Measurements from ENCODE around the gene TMUB2. TPM values are rescaled to one million over a fixed set of nuclear protein-coding genes. Genes with fewer than 3 reads are reported as not detected.

The TMUB2 gene
- total RNA-seq, 6 donors from 2014 or later, result 28.5 to 46.1 (median 34.9) TPM

DNA sequence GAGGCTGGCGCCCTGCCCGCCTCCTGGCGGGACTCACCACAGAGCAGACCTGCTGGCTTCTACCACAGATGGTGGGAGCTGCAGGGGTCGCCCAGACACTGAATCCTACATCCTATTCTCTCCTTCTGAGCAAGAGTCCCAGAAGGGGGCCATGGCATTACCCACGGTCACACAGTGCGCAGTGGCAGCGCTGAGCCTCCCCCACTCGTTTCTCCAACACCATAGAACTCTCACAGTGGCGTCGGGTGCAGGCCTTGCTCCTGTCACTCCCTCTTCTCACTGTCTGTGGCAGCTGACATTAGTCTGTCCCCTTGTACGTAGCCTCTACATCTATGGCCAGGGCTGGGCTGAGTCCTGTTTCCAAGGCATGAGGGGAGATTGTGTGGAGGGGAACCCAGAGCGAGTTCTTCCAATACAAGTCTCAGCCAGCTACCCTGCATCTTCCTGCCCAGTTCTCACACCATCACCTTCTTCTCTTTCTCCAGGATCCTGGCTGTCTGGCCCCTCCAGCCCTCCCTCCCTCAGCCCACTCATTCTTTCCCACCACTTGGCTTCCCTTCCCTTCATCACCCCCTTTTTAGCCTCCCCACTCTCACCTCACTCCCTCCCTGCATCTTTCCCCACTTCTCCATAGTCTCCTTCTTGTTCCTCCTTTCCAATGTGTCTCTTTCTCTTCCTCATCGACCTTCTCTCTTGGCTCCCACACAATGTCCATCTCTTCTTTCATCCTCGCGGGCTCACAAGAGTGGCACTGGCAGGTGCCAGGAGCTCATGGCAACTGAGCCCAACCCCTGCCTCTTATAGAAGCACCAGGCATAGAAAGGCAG, 26.8 kb downstream of the TMUB2 start:
- no peak overlapping the region for H3K4me3 ChIP-seq
- TF ChIP-seq EP300 (IDR thresholded peaks at IDR 0.05) (no peak), CTCF (IDR thresholded peaks at IDR 0.05) (no peak), POLR2A (IDR thresholded peaks at IDR 0.05) (no peak), POLR2AphosphoS5 (IDR thresholded peaks at IDR 0.05) (no peak)
- H3K27ac ChIP-seq, result no peak overlapping the region
- 89% methylated on average over 12 to 15 of the region's 15 CpGs for WGBS, 2 donors
- peaks cover 24 to 75% (median 60%) of the 10 kb centered on the region in 4 donors for H3K36me3 ChIP-seq
- DNase-seq, result peak in 1 of 2 donors; percentile 77
- peaks cover 24 to 46% (median 31%) of the 10 kb centered on the region in 4 donors for H3K4me1 ChIP-seq
- no peaks in the 10 kb centered on the region for H3K27me3 ChIP-seq
- no peak for ATAC-seq (ENCODE audit: low FRiP score in 2 of 2)
- H3K9me3 ChIP-seq, result no peaks in the 10 kb centered on the region

DNA sequence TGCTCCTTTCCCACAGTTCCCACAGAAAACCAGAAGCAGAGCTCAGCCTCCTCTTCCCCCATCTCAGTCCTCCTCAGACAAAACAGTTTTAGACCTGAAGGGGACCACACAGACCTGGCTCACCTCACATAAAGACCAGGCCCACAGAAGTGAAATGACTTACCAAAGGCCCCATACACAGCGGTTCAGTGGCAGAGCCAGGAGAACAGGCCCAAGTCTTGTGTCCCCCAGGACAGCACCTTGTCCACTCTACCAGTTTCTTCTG, 27.4 kb downstream of the TMUB2 start:
- 100% methylated on average over 1 of the region's 1 CpG; no CpG with 5 or more reads in 1 of the 2 donors for WGBS, 2 donors
- TF ChIP-seq EP300 (IDR thresholded peaks at IDR 0.05) (no peak), POLR2A (IDR thresholded peaks at IDR 0.05) (no peak), CTCF (IDR thresholded peaks at IDR 0.05) (no peak), POLR2AphosphoS5 (IDR thresholded peaks at IDR 0.05) (no peak)
- H3K4me3 ChIP-seq, result no peak overlapping the region
- no peaks in the 10 kb centered on the region for H3K27me3 ChIP-seq
- peaks cover 24 to 46% (median 31%) of the 10 kb centered on the region in 4 donors for H3K4me1 ChIP-seq
- H3K9me3 ChIP-seq, result no peaks in the 10 kb centered on the region
- H3K27ac ChIP-seq, result no peak overlapping the region
- DNase-seq, result no peak
- ATAC-seq (ENCODE audit: low FRiP score in 2 of 2), result no peak
- peaks cover 24 to 70% (median 54%) of the 10 kb centered on the region in 4 donors for H3K36me3 ChIP-seq

DNA sequence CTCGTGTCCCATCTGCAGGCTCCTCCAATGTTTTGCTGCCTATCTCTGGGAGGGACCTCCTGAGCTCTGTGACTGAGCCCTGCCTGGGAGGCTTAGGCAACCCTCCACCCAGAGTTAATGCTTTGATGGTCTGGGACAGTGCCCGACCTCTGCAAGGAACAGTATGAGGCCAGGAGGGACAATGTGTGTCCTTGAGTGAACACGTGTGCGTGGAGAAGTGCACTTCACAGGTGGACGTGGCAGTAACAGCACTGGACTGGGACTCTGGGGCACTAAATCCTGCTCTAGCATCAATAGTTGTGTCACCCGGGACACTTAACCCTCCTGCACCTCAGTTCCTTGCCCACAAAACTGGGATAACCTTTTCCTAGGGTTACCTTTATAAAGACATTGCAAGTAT, 28.1 kb downstream of the TMUB2 start:
- Histone ChIP-seq H3K27ac (no peak overlapping the region), H3K9me3 (no peaks in the 10 kb centered on the region), H3K4me1 (peaks cover 23 to 39% (median 30%) of the 10 kb centered on the region in 4 donors), H3K4me3 (no peak overlapping the region), H3K36me3 (peaks cover 24 to 62% (median 47%) of the 10 kb centered on the region in 4 donors), H3K27me3 (no peaks in the 10 kb centered on the region)
- WGBS, 2 donors, result 91 to 94% methylated on average over 5 to 6 of the region's 6 CpGs
- TF ChIP-seq EP300 (IDR thresholded peaks at IDR 0.05), result no peak
- TF ChIP-seq POLR2AphosphoS5 (IDR thresholded peaks at IDR 0.05), result no peak
- TF ChIP-seq POLR2A (IDR thresholded peaks at IDR 0.05), result no peak
- no peak for TF ChIP-seq CTCF (IDR thresholded peaks at IDR 0.05)
- DNase-seq (no peak), ATAC-seq (ENCODE audit: low FRiP score in 2 of 2) (no peak)

DNA sequence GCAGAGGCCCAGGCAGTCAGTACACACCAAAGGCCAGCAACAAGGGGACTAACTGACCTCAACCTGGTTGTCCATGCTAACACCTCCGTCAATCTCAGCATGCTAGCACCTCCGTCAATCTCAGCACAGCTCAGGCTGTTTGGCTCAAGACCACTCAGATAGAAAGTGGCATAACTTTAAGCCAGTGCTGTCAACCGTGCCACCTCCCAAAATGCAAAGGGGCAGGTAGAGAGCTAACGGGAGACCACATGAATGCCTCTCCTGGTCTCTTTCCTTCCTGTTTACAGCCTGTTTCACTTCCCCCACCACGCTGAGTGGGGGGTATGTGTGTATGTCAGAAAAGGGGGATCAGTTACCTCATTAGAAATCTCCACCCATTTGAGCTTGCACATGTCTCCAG, 29.4 kb downstream of the TMUB2 start:
- H3K27ac ChIP-seq, result peak overlapping the region in 1 of 4 donors; percentile 99

More for the DNA sequence above, 29.4 kb downstream of the TMUB2 start:
- H3K36me3 ChIP-seq, result peaks cover 24 to 54% (median 42%) of the 10 kb centered on the region in 4 donors
- no peak overlapping the region for H3K4me3 ChIP-seq
- peaks cover 11 to 26% (median 18%) of the 10 kb centered on the region in 4 donors for H3K4me1 ChIP-seq
- no peaks in the 10 kb centered on the region for H3K27me3 ChIP-seq
- TF ChIP-seq POLR2A (IDR thresholded peaks at IDR 0.05) (no peak), EP300 (IDR thresholded peaks at IDR 0.05) (no peak), POLR2AphosphoS5 (IDR thresholded peaks at IDR 0.05) (no peak), CTCF (IDR thresholded peaks at IDR 0.05) (no peak)
- no peak for DNase-seq
- no peaks in the 10 kb centered on the region for H3K9me3 ChIP-seq
- WGBS, 2 donors, result 68 to 83% methylated on average over 2 to 5 of the region's 5 CpGs
- ATAC-seq (ENCODE audit: low FRiP score in 2 of 2), result no peak

Data from upper lobe of left lung (tissue), 6 donors.